NCI-H1436 treated with DMSO at 0.1 percent for 48 hours (cell line): ENCODE measurements around the gene DSG3.

Source experiments
- DNase-seq: peaks from one replicate; lab custom pipeline; 2025; lab: John Stamatoyannopoulos, UW

Gene DSG3

GRCh38 chr18:31430072-31430471, 17.5 kb upstream of the DSG3 start:
- no peak for DNase-seq

GRCh38 chr18:31430554-31430953, 17.0 kb upstream of the DSG3 start:
- DNase-seq = no peak

GRCh38 chr18:31432316-31432715, 15.2 kb upstream of the DSG3 start:
- no peak for DNase-seq

- DNase-seq = no peak
Measured at GRCh38 chr18:31436825-31437224, 10.7 kb upstream of the DSG3 start.

- no peak for DNase-seq
Measured at GRCh38 chr18:31438402-31438801, 9.1 kb upstream of the DSG3 start.

- no peak for DNase-seq
Measured at GRCh38 chr18:31439807-31440325, 7.7 kb upstream of the DSG3 start.

- DNase-seq = no peak
Measured at GRCh38 chr18:31440787-31441186, 6.8 kb upstream of the DSG3 start.

- no peak for DNase-seq
Measured at GRCh38 chr18:31441493-31441892, 6.0 kb upstream of the DSG3 start.

- no peak for DNase-seq
Measured at GRCh38 chr18:31444142-31444541, 3.4 kb upstream of the DSG3 start.

- no peak for DNase-seq
Measured at GRCh38 chr18:31445908-31446307, 1.6 kb upstream of the DSG3 start.

GRCh38 chr18:31446854-31447253, 687 bp upstream of the DSG3 start:
- no peak for DNase-seq

- DNase-seq = no peak
Measured at GRCh38 chr18:31450409-31450808, 2.9 kb downstream of the DSG3 start.

GRCh38 chr18:31451625-31452024, 4.1 kb downstream of the DSG3 start:
- DNase-seq = no peak

GRCh38 chr18:31454066-31454708, 6.6 kb downstream of the DSG3 start:
- DNase-seq = no peak

GRCh38 chr18:31469629-31470028, 22.1 kb downstream of the DSG3 start:
- no peak for DNase-seq

GRCh38 chr18:31478688-31479087, 31.1 kb downstream of the DSG3 start:
- DNase-seq = no peak

- no peak for DNase-seq
Measured at GRCh38 chr18:31482051-31482450, 34.5 kb downstream of the DSG3 start.

- DNase-seq = no peak
Measured at GRCh38 chr18:31483396-31483795, 35.9 kb downstream of the DSG3 start.

- DNase-seq = no peak
Measured at GRCh38 chr18:31484461-31484860, 36.9 kb downstream of the DSG3 start.

GRCh38 chr18:31486165-31486564, 38.6 kb downstream of the DSG3 start:
- DNase-seq = no peak

- DNase-seq = no peak
Measured at GRCh38 chr18:31487246-31488015, 39.9 kb downstream of the DSG3 start.

GRCh38 chr18:31489311-31489710, 41.8 kb downstream of the DSG3 start:
- DNase-seq = no peak

- no peak for DNase-seq
Measured at GRCh38 chr18:31490387-31490786, 42.8 kb downstream of the DSG3 start.

GRCh38 chr18:31490833-31491232, 43.3 kb downstream of the DSG3 start:
- DNase-seq = no peak
